ENCODE data around the gene GALNS. TPM values are rescaled to one million over a fixed set of nuclear protein-coding genes. Genes with fewer than 3 reads are reported as not detected.

The GALNS gene
- total and polyA plus RNA-seq, 2 of the 4 experiments (the other 2 are of a cell fraction): 7.2 to 32.5 TPM

DNA sequence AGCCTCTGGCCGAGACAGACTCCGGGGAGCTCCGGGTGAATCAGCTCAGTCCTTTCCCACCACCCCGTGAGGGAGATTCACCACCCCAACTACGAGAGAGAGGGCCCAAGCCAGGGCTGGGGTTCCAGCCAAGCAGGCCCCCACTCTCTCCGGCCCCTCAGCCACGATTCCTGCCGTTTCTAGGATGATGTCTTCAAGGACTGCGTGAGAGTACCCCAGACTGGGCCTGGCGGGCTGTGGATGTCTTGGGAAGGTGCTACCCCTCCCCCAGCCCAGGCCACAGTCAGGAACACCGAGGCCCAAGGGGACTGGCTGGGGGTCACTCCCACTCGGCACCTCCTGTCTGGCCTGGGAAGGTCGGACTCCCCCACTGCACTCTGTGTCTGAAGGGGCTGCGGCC is 31.3 kb upstream of the GALNS start:
- TF ChIP-seq BHLHE40 (IDR thresholded peaks at IDR 0.05; ENCODE audit: low read depth, low read length) (no peak), MAZ (IDR thresholded peaks at IDR 0.05; ENCODE audit: borderline replicate concordance, low read depth, low read length) (no peak), MXI1 (IDR thresholded peaks at IDR 0.05; ENCODE audit: borderline replicate concordance, low read depth, low read length) (no peak), CHD1 (IDR thresholded peaks at IDR 0.05; ENCODE audit: low read depth, low read length) (no peak), FOS (IDR thresholded peaks at IDR 0.05; ENCODE audit: low read depth, low read length) (no peak), SMC3 (IDR thresholded peaks at IDR 0.05; ENCODE audit: low read depth, low read length) (no peak), NFE2L2 (IDR thresholded peaks at IDR 0.05; ENCODE audit: low read depth, low read length) (no peak), RCOR1 (IDR thresholded peaks at IDR 0.05; ENCODE audit: insufficient replicate concordance, low read length) (no peak), RFX5 (IDR thresholded peaks at IDR 0.05; ENCODE audit: low read depth, low read length) (no peak), CEBPB (IDR thresholded peaks at IDR 0.05; ENCODE audit: low read depth, low read length) (no peak), POLR2A (IDR thresholded peaks at IDR 0.05; ENCODE audit: low read depth, low read length) (no peak)
- TF ChIP-seq, protein P1, sequence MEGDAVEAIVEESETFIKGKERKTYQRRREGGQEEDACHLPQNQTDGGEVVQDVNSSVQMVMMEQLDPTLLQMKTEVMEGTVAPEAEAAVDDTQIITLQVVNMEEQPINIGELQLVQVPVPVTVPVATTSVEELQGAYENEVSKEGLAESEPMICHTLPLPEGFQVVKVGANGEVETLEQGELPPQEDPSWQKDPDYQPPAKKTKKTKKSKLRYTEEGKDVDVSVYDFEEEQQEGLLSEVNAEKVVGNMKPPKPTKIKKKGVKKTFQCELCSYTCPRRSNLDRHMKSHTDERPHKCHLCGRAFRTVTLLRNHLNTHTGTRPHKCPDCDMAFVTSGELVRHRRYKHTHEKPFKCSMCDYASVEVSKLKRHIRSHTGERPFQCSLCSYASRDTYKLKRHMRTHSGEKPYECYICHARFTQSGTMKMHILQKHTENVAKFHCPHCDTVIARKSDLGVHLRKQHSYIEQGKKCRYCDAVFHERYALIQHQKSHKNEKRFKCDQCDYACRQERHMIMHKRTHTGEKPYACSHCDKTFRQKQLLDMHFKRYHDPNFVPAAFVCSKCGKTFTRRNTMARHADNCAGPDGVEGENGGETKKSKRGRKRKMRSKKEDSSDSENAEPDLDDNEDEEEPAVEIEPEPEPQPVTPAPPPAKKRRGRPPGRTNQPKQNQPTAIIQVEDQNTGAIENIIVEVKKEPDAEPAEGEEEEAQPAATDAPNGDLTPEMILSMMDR (conservative IDR thresholded peaks at IDR 0.05; ENCODE audit: low read depth, low read length): no peak
- TF ChIP-seq, protein P2, sequence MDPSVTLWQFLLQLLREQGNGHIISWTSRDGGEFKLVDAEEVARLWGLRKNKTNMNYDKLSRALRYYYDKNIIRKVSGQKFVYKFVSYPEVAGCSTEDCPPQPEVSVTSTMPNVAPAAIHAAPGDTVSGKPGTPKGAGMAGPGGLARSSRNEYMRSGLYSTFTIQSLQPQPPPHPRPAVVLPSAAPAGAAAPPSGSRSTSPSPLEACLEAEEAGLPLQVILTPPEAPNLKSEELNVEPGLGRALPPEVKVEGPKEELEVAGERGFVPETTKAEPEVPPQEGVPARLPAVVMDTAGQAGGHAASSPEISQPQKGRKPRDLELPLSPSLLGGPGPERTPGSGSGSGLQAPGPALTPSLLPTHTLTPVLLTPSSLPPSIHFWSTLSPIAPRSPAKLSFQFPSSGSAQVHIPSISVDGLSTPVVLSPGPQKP (IDR thresholded peaks at IDR 0.05; ENCODE audit: borderline replicate concordance, low read depth, low read length): no peak
- TF ChIP-seq, protein P3, sequence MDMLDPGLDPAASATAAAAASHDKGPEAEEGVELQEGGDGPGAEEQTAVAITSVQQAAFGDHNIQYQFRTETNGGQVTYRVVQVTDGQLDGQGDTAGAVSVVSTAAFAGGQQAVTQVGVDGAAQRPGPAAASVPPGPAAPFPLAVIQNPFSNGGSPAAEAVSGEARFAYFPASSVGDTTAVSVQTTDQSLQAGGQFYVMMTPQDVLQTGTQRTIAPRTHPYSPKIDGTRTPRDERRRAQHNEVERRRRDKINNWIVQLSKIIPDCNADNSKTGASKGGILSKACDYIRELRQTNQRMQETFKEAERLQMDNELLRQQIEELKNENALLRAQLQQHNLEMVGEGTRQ (IDR thresholded peaks at IDR 0.05; ENCODE audit: low read depth, low read length): no peak
- dilution Hi-C loops (cut with HindIII; ENCODE audit: low sequenced_read_pairs, unreplicated experiment) (no loop called here), intact Hi-C loops (cut with micrococcal nuclease) (no loop called here), in situ Hi-C loops (cut with MboI; ENCODE audit: low sequenced_read_pairs) (no loop called here)
- Histone ChIP-seq H3K27me3 (ENCODE audit: control insufficient read depth, insufficient read depth, low read length) (no peaks in the 10 kb centered on the region; the same call in 1 of the 2 replicates), H2BK5ac (ENCODE audit: low read depth, low read length, poor library complexity, severe bottlenecking) (no peak overlapping the region), H3K23ac (ENCODE audit: low read depth, low read length) (no peak overlapping the region), H3K4me3 (ENCODE audit: insufficient read depth, low read depth, low read length) (no peak overlapping the region), H3K79me1 (ENCODE audit: low read depth in 1 of 2, low read length in 2 of 2) (no peaks in the 10 kb centered on the region), H3K18ac (ENCODE audit: low read depth, low read length) (no peak overlapping the region), H2AK9ac (replicated peaks; ENCODE audit: low read depth, low read length, poor library complexity) (no peak overlapping the region), H2AFZ (replicated peaks; ENCODE audit: low read length, poor library complexity) (no peak overlapping the region), H2BK20ac (ENCODE audit: low read depth, low read length) (no peak overlapping the region), H4K8ac (ENCODE audit: low read depth in 2 of 2, low read length in 2 of 2) (no peak overlapping the region), H4K20me1 (ENCODE audit: insufficient read depth, low read length) (no peaks in the 10 kb centered on the region), H3K14ac (replicated peaks; ENCODE audit: low read depth, low read length) (no peak overlapping the region), H3K4me2 (ENCODE audit: low read depth, low read length) (no peak overlapping the region), H2AK5ac (ENCODE audit: low read depth, low read length) (no peak overlapping the region), H3K27ac (ENCODE audit: insufficient read depth, low read length) (no peak overlapping the region), H3K4ac (ENCODE audit: low read depth, low read length) (no peak overlapping the region), H3K9me1 (ENCODE audit: insufficient read depth, low read length) (no peaks in the 10 kb centered on the region), H3K9me3 (ENCODE audit: control insufficient read depth, insufficient read depth, low read length) (peaks cover 6% of the 10 kb centered on the region), H4K5ac (ENCODE audit: low read depth, low read length) (no peak overlapping the region), H3K9ac (ENCODE audit: low read depth, low read length) (no peak overlapping the region), H3K4me1 (ENCODE audit: control insufficient read depth, insufficient read depth, low read length) (peaks cover 8% of the 10 kb centered on the region; the same call in 1 of the 2 replicates), H3K56ac (ENCODE audit: extremely low read depth, insufficient read depth, low read length) (no peak overlapping the region), H2BK15ac (ENCODE audit: low read depth, low read length) (no peak overlapping the region), H2BK120ac (ENCODE audit: low read depth, low read length) (no peak overlapping the region), H4K91ac (ENCODE audit: insufficient read depth, low read depth, low read length) (no peak overlapping the region), H3K36me3 (ENCODE audit: control insufficient read depth, insufficient read depth, low read length) (no peaks in the 10 kb centered on the region)
- ATAC-seq (ENCODE audit: low read depth) (no peak), DNase-seq (no peak)
- CTCF ChIA-PET: no interaction called here
- POLR2A ChIA-PET (ENCODE audit: unreplicated experiment): no interaction called here
- WGBS, 2 experiments (ENCODE audit: extremely low coverage in 2 of 2, insufficient read length in 1 of 2): no CpG with 5 or more reads among the region's 14 CpGs
- BruUV-seq (replicated peaks): no TSS peak

Data from IMR-90 (cell line).